NB4 (cell line): Measurements from ENCODE around the gene SLC35E1.
"Not testable (repeated sequence)": the region's sequence is repeated elsewhere in the genome, so short reads cannot be mapped to it uniquely, and the experiment has no call there.

Experiments used
- MYC ChIP-seq: IDR thresholded peaks from 2 replicates; pipeline ENCODE4 v1.6.1; 2011; ENCODE audit warnings: low read depth, low read length
- POLR2A ChIP-seq: IDR thresholded peaks from 2 replicates; pipeline ENCODE4 v1.6.1; 2011; ENCODE audit warnings: mild to moderate bottlenecking; ENCODE audit not compliant: insufficient read length; ENCODE audit errors: extremely low read depth
- TF ChIP-seq, protein P1 (sequence below): IDR thresholded peaks from one replicate; pipeline ENCODE4 v1.5.1; 2012; ENCODE audit warnings: low read depth, low read length
- TF ChIP-seq, protein P2 (sequence below): IDR thresholded peaks from 2 replicates; pipeline ENCODE4 v1.6.1; 2011; ENCODE audit warnings: low read depth, low read length

DNA sequence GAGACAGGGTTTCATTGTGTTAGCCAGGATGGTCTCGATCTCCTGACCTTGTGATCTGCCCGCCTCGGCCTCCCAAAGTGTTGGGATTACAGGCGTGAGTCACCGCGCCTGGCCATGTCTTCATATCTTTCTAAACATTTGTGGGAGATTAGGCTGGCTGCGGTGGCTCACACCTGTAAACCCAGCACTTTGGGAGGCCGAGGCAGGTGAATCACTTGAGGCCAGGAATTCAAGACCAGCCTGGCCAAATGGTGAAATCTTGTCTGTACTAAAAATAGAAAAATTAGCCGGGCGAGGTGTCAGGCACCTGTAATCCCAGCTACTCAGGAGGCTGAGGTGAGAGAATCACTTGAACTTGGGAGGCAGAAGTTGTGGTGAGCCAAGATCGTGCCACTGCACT is 66.1 kb downstream of the SLC35E1 start:
- TF ChIP-seq, protein P1, sequence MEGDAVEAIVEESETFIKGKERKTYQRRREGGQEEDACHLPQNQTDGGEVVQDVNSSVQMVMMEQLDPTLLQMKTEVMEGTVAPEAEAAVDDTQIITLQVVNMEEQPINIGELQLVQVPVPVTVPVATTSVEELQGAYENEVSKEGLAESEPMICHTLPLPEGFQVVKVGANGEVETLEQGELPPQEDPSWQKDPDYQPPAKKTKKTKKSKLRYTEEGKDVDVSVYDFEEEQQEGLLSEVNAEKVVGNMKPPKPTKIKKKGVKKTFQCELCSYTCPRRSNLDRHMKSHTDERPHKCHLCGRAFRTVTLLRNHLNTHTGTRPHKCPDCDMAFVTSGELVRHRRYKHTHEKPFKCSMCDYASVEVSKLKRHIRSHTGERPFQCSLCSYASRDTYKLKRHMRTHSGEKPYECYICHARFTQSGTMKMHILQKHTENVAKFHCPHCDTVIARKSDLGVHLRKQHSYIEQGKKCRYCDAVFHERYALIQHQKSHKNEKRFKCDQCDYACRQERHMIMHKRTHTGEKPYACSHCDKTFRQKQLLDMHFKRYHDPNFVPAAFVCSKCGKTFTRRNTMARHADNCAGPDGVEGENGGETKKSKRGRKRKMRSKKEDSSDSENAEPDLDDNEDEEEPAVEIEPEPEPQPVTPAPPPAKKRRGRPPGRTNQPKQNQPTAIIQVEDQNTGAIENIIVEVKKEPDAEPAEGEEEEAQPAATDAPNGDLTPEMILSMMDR, result not testable (repeated sequence)
- not testable (repeated sequence) for TF ChIP-seq POLR2A, MYC
- TF ChIP-seq, protein P2, sequence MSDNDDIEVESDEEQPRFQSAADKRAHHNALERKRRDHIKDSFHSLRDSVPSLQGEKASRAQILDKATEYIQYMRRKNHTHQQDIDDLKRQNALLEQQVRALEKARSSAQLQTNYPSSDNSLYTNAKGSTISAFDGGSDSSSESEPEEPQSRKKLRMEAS, result not testable (repeated sequence)
